AG09319 (cell line): Measurements from ENCODE around the gene ARMC9.

Experiments used
- DNase-seq: peaks from one replicate; pipeline ENCODE4 v3.0.0-alpha.2; 2010; ENCODE audit warnings: low read depth; ENCODE audit errors: extremely low read depth
- CTCF ChIP-seq: IDR thresholded peaks from 2 replicates; pipeline ENCODE4 v1.5.1; 2011; ENCODE audit warnings: low read depth, mild to moderate bottlenecking, inconsistent platforms, low read length, moderate library complexity

ARMC9 gene

GRCh38 chr2:231395188-231396057 is 197.0 kb downstream of the ARMC9 start, which contains the start of gene B3GNT7:
B3GNT7 (plus strand) TSS chr2:231395710; CDS start chr2:231395804, 94 bp downstream.
- TF ChIP-seq CTCF = no peak

GRCh38 chr2:231396058-231396821 is 197.8 kb downstream of the ARMC9 start:
- DNase-seq = no peak
- TF ChIP-seq CTCF = no peak

More at GRCh38 chr2:231395188-231396057, 197.0 kb downstream of the ARMC9 start, which contains the start of gene B3GNT7:
- no peak for DNase-seq

- TF ChIP-seq CTCF = no peak
- no peak for DNase-seq
Measured at GRCh38 chr2:231397011-231397927, 198.8 kb downstream of the ARMC9 start.

DNA sequence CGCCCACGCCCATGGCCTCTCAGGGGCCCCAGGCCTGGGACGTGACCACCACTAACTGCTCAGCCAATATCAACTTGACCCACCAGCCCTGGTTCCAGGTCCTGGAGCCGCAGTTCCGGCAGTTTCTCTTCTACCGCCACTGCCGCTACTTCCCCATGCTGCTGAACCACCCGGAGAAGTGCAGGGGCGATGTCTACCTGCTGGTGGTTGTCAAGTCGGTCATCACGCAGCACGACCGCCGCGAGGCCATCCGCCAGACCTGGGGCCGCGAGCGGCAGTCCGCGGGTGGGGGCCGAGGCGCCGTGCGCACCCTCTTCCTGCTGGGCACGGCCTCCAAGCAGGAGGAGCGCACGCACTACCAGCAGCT is 199.5 kb downstream of the ARMC9 start:
- no peak for DNase-seq
- TF ChIP-seq CTCF = no peak

- no peak for TF ChIP-seq CTCF
Measured at GRCh38 chr2:231398585-231398984, 200.2 kb downstream of the ARMC9 start.

GRCh38 chr2:231399046-231399852 is 200.8 kb downstream of the ARMC9 start:
- no peak for DNase-seq
- no peak for TF ChIP-seq CTCF

More at GRCh38 chr2:231398585-231398984, 200.2 kb downstream of the ARMC9 start:
- DNase-seq = no peak
